HG03135 (cell line): Measurements from ENCODE around the gene GOLGA2.

Source experiments
- ATAC-seq: cut with Tn5 transposase; IDR thresholded peaks from one replicate; pipeline ENCODE4 v1.9.1; 2021; ENCODE audit warnings: mild to moderate bottlenecking, moderate library complexity; ENCODE audit not compliant: unreplicated experiment

The GOLGA2 gene

GRCh38 chr9:128275198-128276007, at the start of gene GOLGA2:
TSS of gene GOLGA2 (minus strand) at chr9:128276007. CDS start at chr9:128275976, 31 bp downstream.
- peak; percentile 48 for ATAC-seq

- ATAC-seq = no peak
Measured at GRCh38 chr9:128324401-128324800, 48.6 kb upstream of the GOLGA2 start.

- ATAC-seq = no peak
Measured at GRCh38 chr9:128323791-128324190, 48.0 kb upstream of the GOLGA2 start.

- no peak for ATAC-seq
Measured at GRCh38 chr9:128323212-128323730, 47.5 kb upstream of the GOLGA2 start.

GRCh38 chr9:128322404-128323211, 46.8 kb upstream of the GOLGA2 start, which contains the start of the genes COQ4 and TRUB2:
TSS of gene COQ4 (plus strand) at chr9:128322839. CDS start at chr9:128322859, 20 bp downstream.
TSS of gene TRUB2 (minus strand) at chr9:128322447. CDS start at chr9:128322408, 39 bp downstream.
- ATAC-seq = peak; percentile 85

- ATAC-seq = no peak
Measured at GRCh38 chr9:128321879-128322403, 46.1 kb upstream of the GOLGA2 start.

GRCh38 chr9:128321343-128321742, 45.5 kb upstream of the GOLGA2 start:
- no peak for ATAC-seq

- ATAC-seq = no peak
Measured at GRCh38 chr9:128317629-128318028, 41.8 kb upstream of the GOLGA2 start.

GRCh38 chr9:128316421-128316820, 40.6 kb upstream of the GOLGA2 start:
- ATAC-seq = no peak

GRCh38 chr9:128314697-128315096, 38.9 kb upstream of the GOLGA2 start:
- ATAC-seq = no peak

GRCh38 chr9:128310461-128310860, 34.7 kb upstream of the GOLGA2 start:
- ATAC-seq = no peak

GRCh38 chr9:128309551-128309950, 33.7 kb upstream of the GOLGA2 start:
- ATAC-seq = no peak

GRCh38 chr9:128304971-128305288, 29.1 kb upstream of the GOLGA2 start:
- ATAC-seq = no peak

GRCh38 chr9:128304136-128304970, 28.5 kb upstream of the GOLGA2 start:
- ATAC-seq = no peak

GRCh38 chr9:128298535-128299482, 23.0 kb upstream of the GOLGA2 start:
- no peak for ATAC-seq

- no peak for ATAC-seq
Measured at GRCh38 chr9:128297221-128297773, 21.5 kb upstream of the GOLGA2 start.

GRCh38 chr9:128296340-128297220, 20.8 kb upstream of the GOLGA2 start:
- ATAC-seq = no peak

GRCh38 chr9:128294142-128294541, 18.3 kb upstream of the GOLGA2 start:
- ATAC-seq = no peak
